ENCODE results near the gene KANK4.

The KANK4 gene

DNA sequence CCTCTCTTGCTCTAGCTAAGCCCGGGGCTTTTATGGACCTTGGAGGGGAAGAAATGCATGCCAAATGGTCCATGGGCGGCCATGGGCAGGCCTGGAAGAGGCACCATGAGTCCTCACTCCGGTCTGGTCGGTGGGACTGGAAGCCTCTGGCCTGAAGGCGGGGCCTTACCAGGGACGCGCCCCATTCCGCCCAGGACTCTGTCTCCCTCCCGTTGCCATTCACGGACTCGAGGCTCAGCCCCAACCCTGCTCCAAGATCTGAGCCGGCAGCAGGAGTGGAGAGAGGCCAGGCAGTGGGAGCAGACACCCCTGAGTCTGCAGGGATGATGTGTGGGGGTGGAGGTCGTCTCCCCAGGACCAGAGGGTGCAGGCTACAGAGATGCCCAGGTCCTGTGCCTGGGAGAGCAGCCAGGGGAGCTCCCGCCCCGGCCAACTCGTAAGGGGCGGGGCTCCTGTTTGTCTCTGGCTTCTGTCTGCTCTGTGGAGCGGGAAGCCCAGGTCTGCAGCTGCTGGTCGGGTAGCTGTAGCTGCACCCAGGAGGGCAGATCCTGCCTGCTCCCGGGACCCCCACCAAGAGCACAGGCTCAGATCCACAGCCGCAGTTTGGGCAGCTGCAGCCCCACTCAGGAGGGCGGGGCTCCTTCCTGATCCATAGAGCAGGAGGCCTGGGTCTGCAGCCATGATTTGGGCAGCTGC is 8.3 kb upstream of the KANK4 start:
- no peak overlapping the region for H3K4me3 ChIP-seq (ENCODE audit: low read length)
- TF ChIP-seq, protein P1, sequence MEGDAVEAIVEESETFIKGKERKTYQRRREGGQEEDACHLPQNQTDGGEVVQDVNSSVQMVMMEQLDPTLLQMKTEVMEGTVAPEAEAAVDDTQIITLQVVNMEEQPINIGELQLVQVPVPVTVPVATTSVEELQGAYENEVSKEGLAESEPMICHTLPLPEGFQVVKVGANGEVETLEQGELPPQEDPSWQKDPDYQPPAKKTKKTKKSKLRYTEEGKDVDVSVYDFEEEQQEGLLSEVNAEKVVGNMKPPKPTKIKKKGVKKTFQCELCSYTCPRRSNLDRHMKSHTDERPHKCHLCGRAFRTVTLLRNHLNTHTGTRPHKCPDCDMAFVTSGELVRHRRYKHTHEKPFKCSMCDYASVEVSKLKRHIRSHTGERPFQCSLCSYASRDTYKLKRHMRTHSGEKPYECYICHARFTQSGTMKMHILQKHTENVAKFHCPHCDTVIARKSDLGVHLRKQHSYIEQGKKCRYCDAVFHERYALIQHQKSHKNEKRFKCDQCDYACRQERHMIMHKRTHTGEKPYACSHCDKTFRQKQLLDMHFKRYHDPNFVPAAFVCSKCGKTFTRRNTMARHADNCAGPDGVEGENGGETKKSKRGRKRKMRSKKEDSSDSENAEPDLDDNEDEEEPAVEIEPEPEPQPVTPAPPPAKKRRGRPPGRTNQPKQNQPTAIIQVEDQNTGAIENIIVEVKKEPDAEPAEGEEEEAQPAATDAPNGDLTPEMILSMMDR (IDR thresholded peaks at IDR 0.05; ENCODE audit: insufficient read depth, low read depth, low read length, missing control alignments): no peak
- no peak for DNase-seq (ENCODE audit: low read depth)

DNA sequence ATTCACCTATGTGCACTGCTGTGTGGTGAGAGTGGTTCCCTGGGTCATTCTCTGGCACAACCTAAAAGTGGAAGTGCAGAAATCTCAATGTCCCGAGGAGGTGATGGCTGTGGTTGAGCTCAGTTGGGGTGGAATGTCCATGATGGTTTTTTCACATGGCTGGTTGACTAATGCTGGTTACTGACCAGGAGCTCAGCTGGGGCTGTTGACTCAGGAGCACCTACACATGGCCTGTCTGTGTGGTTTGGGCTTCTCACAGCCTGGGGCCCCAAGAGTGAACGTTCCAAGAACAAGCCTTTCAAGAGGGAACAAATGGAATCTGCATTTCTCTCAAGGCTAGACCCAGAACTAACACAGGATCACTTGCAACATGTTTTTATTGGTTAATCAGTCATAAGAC is 6.4 kb upstream of the KANK4 start:
- peak; percentile 90 for DNase-seq (ENCODE audit: low read depth)
- TF ChIP-seq, protein P1 (IDR thresholded peaks at IDR 0.05; ENCODE audit: insufficient read depth, low read depth, low read length, missing control alignments): no peak
- no peak overlapping the region for H3K4me3 ChIP-seq (ENCODE audit: low read length)

DNA sequence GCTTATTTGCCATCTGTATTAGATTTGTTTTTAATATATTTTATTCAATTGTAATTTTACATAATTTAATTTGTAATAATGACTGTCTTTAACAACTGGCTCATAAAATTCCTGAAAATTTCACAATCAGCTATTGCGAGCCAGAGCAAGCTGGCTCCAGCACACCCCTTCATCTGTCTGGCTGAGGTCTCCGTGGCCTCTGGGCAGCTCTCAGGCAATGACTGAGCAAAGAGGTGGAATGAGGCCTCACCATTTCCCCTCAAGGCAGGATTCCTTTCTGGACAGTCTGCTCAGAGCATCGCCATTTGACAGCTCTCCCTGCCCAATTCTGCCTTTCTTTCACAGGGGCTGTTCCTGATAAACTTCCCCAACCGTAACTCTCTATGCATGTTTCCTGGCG is 5.8 kb upstream of the KANK4 start:
- no peak overlapping the region for H3K4me3 ChIP-seq (ENCODE audit: low read length)
- TF ChIP-seq, protein P1 (IDR thresholded peaks at IDR 0.05; ENCODE audit: insufficient read depth, low read depth, low read length, missing control alignments): no peak
- peak; percentile 97 for DNase-seq (ENCODE audit: low read depth)

DNA sequence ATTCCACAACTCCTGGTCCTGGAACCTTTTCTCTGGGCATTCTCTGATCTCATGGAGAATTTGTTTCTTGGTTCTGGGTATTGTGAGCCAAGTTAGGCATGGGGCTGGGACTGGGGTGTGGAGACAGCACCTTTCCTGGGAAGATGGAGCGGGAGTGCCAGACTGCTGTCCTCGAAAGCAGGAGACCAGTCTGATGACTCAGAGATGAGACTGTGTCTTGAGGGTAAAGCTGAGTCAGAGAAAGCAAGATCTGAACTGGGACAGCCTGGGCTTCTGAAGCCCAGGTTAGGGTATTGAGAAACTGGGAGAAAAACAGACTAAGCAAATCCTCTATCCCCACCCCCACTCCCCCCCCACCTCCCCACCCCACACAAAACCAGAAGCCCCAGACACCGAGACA is 2.2 kb upstream of the KANK4 start:
- TF ChIP-seq, protein P1 (IDR thresholded peaks at IDR 0.05; ENCODE audit: insufficient read depth, low read depth, low read length, missing control alignments): no peak
- H3K4me3 ChIP-seq (ENCODE audit: low read length): no peak overlapping the region
- peak; percentile 98 for DNase-seq (ENCODE audit: low read depth)

DNA sequence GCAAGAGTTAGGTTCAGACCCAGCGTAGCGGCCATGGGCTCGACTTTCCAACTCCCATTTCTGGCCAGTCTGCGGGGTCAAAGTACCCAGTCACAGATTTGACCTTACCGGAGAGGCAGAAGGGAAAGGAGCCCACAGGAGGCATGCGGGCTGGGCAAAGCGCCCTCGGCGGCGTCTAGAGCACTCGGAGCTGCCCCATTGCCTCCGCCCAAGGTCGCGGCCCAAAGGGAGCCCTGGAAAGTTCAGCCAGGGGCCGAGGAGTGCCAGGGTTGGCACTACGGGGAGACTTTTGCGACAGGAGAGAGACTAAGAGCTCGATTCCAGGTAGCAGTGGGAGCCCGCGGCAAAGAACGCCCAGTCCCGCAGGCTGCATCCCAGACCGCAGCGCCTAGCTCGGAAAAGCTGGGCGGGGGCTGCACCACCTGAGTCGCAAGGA is 896 bp downstream of the KANK4 start:
- DNase-seq (ENCODE audit: low read depth): no peak
- TF ChIP-seq, protein P1 (IDR thresholded peaks at IDR 0.05; ENCODE audit: insufficient read depth, low read depth, low read length, missing control alignments): no peak
- peak overlapping the region; percentile 34 for H3K4me3 ChIP-seq (ENCODE audit: low read length)

DNA sequence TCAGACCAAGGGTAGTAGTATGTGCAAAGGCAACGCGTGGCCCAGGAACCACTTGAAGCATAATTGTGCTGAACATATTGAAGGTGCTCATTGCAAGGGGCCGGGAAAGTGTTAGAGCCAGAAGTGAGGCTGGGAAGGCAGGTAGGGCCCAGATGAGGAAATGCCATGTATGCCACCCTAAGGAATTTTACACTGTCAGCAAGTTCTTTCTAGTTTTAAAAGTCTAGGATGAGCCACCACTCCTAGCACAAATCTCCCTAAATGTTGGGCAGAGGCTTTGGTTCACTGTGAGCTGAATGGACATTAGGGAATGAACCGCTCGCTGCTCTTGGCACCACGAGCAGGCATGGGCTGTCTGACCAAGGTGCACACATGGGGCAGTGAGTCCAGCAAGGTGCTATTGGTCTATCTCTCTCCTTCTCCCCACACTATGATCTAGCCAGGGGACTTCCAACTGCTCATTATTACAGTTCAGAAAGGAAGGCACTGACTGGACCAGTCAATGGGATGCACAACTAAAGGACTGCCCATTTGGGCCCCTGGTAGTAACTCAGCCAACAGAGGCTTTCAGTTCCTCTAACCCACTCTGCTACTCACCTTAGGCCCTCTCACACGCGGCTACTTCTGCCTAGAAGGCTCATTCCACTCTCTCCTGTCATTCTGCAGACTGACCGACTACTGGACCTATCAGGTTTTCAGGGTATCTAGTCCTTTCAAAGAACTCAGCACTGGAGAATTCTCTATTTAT is 2.0 kb downstream of the KANK4 start:
- H3K4me3 ChIP-seq (ENCODE audit: low read length): no peak overlapping the region
- TF ChIP-seq, protein P1 (IDR thresholded peaks at IDR 0.05; ENCODE audit: insufficient read depth, low read depth, low read length, missing control alignments): no peak
- no peak for DNase-seq (ENCODE audit: low read depth)
